K562 (cell line): ENCODE results near the gene PIGC. TPM values are rescaled to one million over a fixed set of nuclear protein-coding genes. Genes with fewer than 3 reads are reported as not detected.
A peak's percentile ranks its signal among the peaks of the same experiment; 100 is the strongest.

Source experiments
- ADNP ChIP-seq: fragments of 200-800 bp; sonication (Bioruptor generic); IDR thresholded peaks from 2 replicates; pipeline ENCODE4 v1.6.1; 2016; ENCODE audit warnings: missing genetic modification characterization, missing compliant biosample characterization
- FOXK2 ChIP-seq, 2 experiments: fragments of 450-650 bp; IDR thresholded peaks in 1 of 2; conservative IDR thresholded peaks in 1 of 2; 2 replicates each; pipeline ENCODE4 v1.6.1; 2016; ENCODE audit warnings: low read depth in 2 of 2, mild to moderate bottlenecking in 1 of 2
- KLF16 ChIP-seq: IDR thresholded peaks from 2 replicates; pipeline ENCODE4 v1.6.1; 2016; ENCODE audit warnings: antibody characterized with exemption
- KLF6 ChIP-seq: fragments of 250-450 bp; sonication (Bioruptor Pico); IDR thresholded peaks from 2 replicates; pipeline ENCODE4 v1.4.0; 2020; ENCODE audit warnings: mild to moderate bottlenecking, moderate library complexity, borderline replicate concordance
- NFE2L1 ChIP-seq: fragments of 450-650 bp; IDR thresholded peaks from 2 replicates; pipeline ENCODE4 v1.6.1; 2016; ENCODE audit warnings: missing genetic modification characterization, low read depth, mild to moderate bottlenecking, missing compliant biosample characterization, moderate library complexity, borderline replicate concordance
- TAL1 ChIP-seq: fragments of 450-650 bp; IDR thresholded peaks from 2 replicates; pipeline ENCODE4 v1.6.1; 2016; ENCODE audit warnings: mild to moderate bottlenecking
- TARDBP ChIP-seq: fragments of 450-650 bp; IDR thresholded peaks from 2 replicates; pipeline ENCODE4 v1.6.1; 2016
- ZNF124 ChIP-seq: sonication (generic); formaldehyde crosslinking; IDR thresholded peaks from 2 replicates; pipeline ENCODE4 v1.8.1; 2022; ENCODE audit warnings: missing genetic modification reagents
- ZNF830 ChIP-seq: fragments of 250-450 bp; sonication (Bioruptor Pico); IDR thresholded peaks from 2 replicates; pipeline ENCODE4 v1.5.0; 2021; ENCODE audit warnings: mild to moderate bottlenecking
- polyA plus RNA-seq, 8 experiments: library from polyadenylated mRNA; depleted of rRNA in 4 of 8; stranded (reverse) in 5 of 8; unstranded in 3 of 8; fragments of >200 nt; fragmentation: Nextera tagmentation in 2 of 8; fragmentation: Illumina TruSeq in 1 of 8; extraction: Ambion mirVana in 2 of 8; extraction: Trizol in 1 of 8; gene quantifications; 2 replicates each; pipeline versions ENCODE4 v1.2.1 to v1.2.3, GENCODE V29; 2011 to 2014; ENCODE audit warnings: inconsistent platforms in 1 of 8, missing spikeins in 1 of 8
- total RNA-seq, 7 experiments: library from RNA; depleted of rRNA in 6 of 7; stranded (reverse); fragments of >200 nt in 6 of 7; fragmentation: Illumina TruSeq in 2 of 7; extraction: Trizol in 2 of 7; gene quantifications; 2 replicates each; pipeline versions ENCODE4 v1.2.1 to v1.2.3, GENCODE V29; 2011 to 2021; ENCODE audit warnings: low replicate concordance in 1 of 7
- TF ChIP-seq, protein P1 (sequence below): sonication (generic); formaldehyde crosslinking; IDR thresholded peaks from 2 replicates; pipeline ENCODE4 v1.8.0; 2022; ENCODE audit warnings: missing genetic modification reagents, mild to moderate bottlenecking, borderline replicate concordance
- TF ChIP-seq, protein P2 (sequence below), 3 experiments: fragments of 200-800 bp in 1 of 3; fragments of 250-450 bp in 1 of 3; fragments of 450-650 bp in 1 of 3; sonication (Bioruptor Pico) in 1 of 3; sonication (Bioruptor generic) in 1 of 3; formaldehyde crosslinking in 1 of 3; IDR thresholded peaks; 2 replicates each; pipeline versions ENCODE4 v1.6.1 to v1.8.0; 2016 to 2022; ENCODE audit warnings: mild to moderate bottlenecking in 2 of 3, missing genetic modification characterization in 2 of 3, missing compliant biosample characterization in 1 of 3, moderate library complexity in 1 of 3
- TF ChIP-seq, protein P3 (sequence below), 2 experiments: fragments of 450-650 bp; formaldehyde crosslinking in 1 of 2; IDR thresholded peaks; 2 replicates each; pipeline versions ENCODE4 v1.4.0 to v1.6.1; 2014 to 2020; ENCODE audit warnings: mild to moderate bottlenecking in 2 of 2, borderline replicate concordance in 1 of 2, low read depth in 1 of 2

PIGC gene
- total and polyA plus RNA-seq, 9 of the 15 experiments (the other 6 are each of a cell fraction or from before 2014, with no cell fraction given), result 30.5 to 97.9 (median 54.7) TPM

DNA sequence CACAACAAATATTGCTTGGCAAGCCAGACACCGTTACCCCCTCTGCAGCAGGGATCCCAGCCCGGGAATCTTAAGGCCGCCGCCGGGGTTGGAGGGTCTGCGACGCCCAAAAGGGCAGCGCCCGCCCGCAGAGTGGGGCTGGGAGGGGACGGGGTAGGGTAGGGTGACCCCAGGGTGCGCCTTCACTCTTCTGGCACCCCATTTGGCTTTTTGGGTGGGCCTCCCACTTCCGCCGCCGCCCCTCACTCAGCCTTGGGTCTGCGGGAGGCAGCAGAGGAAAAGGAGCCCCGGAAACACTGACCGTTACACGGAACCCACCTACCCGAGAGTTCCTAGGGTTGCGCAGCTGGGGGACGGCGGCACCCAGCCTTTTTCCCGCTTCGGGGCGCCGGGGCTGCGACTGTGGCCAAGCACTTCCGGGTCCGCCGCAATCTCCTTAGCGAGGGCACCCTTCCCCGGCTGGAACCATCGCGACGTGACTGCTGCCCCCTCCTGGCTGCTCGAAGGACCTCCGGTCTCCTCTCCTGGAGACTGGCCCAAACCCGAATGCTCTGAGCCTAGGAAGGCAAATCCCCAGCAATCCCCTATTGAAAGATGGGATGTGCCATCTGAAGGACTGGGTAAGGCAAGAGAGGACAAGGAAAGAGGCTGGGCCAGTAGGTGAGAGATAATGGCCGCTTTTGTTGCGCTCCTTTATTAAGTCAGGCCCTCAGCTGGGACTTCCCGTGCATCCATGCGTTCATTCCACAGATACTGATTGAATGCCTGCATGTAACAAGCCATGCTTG is at the start of gene PIGC (continued):
- TF ChIP-seq, protein P1, sequence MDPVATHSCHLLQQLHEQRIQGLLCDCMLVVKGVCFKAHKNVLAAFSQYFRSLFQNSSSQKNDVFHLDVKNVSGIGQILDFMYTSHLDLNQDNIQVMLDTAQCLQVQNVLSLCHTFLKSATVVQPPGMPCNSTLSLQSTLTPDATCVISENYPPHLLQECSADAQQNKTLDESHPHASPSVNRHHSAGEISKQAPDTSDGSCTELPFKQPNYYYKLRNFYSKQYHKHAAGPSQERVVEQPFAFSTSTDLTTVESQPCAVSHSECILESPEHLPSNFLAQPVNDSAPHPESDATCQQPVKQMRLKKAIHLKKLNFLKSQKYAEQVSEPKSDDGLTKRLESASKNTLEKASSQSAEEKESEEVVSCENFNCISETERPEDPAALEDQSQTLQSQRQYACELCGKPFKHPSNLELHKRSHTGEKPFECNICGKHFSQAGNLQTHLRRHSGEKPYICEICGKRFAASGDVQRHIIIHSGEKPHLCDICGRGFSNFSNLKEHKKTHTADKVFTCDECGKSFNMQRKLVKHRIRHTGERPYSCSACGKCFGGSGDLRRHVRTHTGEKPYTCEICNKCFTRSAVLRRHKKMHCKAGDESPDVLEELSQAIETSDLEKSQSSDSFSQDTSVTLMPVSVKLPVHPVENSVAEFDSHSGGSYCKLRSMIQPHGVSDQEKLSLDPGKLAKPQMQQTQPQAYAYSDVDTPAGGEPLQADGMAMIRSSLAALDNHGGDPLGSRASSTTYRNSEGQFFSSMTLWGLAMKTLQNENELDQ (CRISPR knock-in tag), result peak; percentile 78; the same call in 1 of the 2 replicates
- peak; percentile 86 for TF ChIP-seq TARDBP
- TF ChIP-seq KLF16, result peak; percentile 78
- no peak for TF ChIP-seq TAL1
- TF ChIP-seq FOXK2 (conservative IDR thresholded peaks at IDR 0.05 in 1 of 2, IDR thresholded peaks at IDR 0.05 in 1 of 2; ENCODE audit: low read depth in 2 of 2), result peak; percentile 19 to 65; a peak in 2 of 4 replicates
- no peak for TF ChIP-seq NFE2L1 (tag)
- TF ChIP-seq, protein P2, sequence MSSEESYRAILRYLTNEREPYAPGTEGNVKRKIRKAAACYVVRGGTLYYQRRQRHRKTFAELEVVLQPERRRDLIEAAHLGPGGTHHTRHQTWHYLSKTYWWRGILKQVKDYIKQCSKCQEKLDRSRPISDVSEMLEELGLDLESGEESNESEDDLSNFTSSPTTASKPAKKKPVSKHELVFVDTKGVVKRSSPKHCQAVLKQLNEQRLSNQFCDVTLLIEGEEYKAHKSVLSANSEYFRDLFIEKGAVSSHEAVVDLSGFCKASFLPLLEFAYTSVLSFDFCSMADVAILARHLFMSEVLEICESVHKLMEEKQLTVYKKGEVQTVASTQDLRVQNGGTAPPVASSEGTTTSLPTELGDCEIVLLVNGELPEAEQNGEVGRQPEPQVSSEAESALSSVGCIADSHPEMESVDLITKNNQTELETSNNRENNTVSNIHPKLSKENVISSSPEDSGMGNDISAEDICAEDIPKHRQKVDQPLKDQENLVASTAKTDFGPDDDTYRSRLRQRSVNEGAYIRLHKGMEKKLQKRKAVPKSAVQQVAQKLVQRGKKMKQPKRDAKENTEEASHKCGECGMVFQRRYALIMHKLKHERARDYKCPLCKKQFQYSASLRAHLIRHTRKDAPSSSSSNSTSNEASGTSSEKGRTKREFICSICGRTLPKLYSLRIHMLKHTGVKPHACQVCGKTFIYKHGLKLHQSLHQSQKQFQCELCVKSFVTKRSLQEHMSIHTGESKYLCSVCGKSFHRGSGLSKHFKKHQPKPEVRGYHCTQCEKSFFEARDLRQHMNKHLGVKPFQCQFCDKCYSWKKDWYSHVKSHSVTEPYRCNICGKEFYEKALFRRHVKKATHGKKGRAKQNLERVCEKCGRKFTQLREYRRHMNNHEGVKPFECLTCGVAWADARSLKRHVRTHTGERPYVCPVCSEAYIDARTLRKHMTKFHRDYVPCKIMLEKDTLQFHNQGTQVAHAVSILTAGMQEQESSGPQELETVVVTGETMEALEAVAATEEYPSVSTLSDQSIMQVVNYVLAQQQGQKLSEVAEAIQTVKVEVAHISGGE (CRISPR knock-in tag; IDR thresholded peaks at IDR 0.05), result peak in 2 of 3 experiments; percentile 88 to 97; a peak in 4 of 6 replicates
- TF ChIP-seq KLF6 (CRISPR knock-in tag), result no peak
- no peak for TF ChIP-seq ZNF124 (CRISPR knock-in tag)
- TF ChIP-seq, protein P3, sequence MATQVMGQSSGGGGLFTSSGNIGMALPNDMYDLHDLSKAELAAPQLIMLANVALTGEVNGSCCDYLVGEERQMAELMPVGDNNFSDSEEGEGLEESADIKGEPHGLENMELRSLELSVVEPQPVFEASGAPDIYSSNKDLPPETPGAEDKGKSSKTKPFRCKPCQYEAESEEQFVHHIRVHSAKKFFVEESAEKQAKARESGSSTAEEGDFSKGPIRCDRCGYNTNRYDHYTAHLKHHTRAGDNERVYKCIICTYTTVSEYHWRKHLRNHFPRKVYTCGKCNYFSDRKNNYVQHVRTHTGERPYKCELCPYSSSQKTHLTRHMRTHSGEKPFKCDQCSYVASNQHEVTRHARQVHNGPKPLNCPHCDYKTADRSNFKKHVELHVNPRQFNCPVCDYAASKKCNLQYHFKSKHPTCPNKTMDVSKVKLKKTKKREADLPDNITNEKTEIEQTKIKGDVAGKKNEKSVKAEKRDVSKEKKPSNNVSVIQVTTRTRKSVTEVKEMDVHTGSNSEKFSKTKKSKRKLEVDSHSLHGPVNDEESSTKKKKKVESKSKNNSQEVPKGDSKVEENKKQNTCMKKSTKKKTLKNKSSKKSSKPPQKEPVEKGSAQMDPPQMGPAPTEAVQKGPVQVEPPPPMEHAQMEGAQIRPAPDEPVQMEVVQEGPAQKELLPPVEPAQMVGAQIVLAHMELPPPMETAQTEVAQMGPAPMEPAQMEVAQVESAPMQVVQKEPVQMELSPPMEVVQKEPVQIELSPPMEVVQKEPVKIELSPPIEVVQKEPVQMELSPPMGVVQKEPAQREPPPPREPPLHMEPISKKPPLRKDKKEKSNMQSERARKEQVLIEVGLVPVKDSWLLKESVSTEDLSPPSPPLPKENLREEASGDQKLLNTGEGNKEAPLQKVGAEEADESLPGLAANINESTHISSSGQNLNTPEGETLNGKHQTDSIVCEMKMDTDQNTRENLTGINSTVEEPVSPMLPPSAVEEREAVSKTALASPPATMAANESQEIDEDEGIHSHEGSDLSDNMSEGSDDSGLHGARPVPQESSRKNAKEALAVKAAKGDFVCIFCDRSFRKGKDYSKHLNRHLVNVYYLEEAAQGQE (IDR thresholded peaks at IDR 0.05; ENCODE audit: borderline replicate concordance), result peak; percentile 85
- TF ChIP-seq, protein P3 (CRISPR knock-in tag; IDR thresholded peaks at IDR 0.05; ENCODE audit: low read depth), result peak; percentile 50; the same call in 1 of the 2 replicates
- 0 out of 2 replicates have a peak, but pooled peaks have one; percentile 28 for TF ChIP-seq ZNF830 (CRISPR knock-in tag)
- TF ChIP-seq ADNP, result no peak
